Stimulated activated CD4-positive, alpha-beta T cell treated with anti-CD3 and anti-CD28 coated beads, TNF-alpha, amount 100 ng/mL, for 4 hours (primary cell): ENCODE measurements around the gene AKNAD1.
A peak's percentile ranks its signal among the peaks of the same experiment; 100 is the strongest.
"Not testable (repeated sequence)": the region's sequence is repeated elsewhere in the genome, so short reads cannot be mapped to it uniquely, and the experiment has no call there.

Experiments used
- DNase-seq, 3 experiments: peaks; one replicate each; pipeline ENCODE4 v3.0.0-alpha.2; 2020; ENCODE audit warnings: low read depth in 3 of 3

AKNAD1 gene, protein sequence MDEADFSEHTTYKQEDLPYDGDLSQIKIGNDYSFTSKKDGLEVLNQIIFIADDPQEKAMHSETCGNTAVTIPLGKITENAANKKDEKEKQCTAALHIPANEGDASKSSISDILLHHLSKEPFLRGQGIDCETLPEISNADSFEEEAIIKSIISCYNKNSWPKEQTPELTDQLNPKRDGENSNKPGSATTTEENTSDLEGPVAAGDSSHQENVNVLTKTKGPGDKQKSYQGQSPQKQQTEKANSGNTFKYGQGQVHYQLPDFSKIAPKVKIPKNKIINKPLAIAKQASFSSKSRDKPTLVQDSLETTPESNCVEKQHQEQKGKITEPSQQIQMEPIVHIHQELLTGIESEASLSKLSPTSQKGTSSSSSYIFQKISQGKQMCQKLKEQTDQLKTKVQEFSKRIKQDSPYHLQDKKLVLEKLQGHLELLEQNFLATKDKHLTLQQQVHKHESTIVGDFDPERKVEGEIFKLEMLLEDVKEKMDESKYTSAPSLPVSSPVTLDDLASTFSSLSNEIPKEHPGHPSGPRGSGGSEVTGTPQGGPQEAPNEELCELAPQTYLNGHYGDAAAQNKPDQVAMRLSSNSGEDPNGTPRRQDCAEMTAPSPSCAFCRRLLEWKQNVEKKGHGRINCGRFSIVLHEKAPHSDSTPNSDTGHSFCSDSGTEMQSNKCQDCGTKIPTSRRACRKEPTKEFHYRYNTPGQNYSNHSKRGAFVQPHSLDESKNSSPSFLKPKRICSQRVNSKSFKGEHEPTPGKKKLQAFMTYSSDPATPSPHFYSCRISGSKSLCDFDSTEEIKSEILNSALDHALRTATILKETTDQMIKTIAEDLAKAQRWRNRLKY

DNA sequence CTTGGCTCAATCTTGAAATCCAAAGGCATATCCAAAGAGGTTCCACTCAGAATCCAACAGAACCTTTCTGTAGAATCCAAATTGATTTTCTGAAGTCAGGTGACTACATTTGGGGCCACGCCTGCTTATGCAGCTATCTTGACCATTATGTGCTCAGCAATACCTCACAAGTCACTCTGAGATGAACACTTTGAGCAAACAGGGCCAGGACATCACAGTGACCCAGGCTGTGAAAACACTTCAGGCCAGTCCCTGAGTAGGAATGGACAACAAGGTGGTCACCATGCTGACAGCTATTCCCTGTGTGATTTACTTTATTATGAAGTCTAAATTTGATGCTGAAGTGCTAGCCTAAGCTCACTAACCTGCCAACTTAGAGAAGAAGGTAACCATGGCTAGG lies at the start of gene AKNAD1:
AKNAD1 (minus strand) TSS at position 101 of the 400 bp plus-strand sequence. CDS start 4,430 bp downstream, outside the sequence.
- DNase-seq = no peak

DNA sequence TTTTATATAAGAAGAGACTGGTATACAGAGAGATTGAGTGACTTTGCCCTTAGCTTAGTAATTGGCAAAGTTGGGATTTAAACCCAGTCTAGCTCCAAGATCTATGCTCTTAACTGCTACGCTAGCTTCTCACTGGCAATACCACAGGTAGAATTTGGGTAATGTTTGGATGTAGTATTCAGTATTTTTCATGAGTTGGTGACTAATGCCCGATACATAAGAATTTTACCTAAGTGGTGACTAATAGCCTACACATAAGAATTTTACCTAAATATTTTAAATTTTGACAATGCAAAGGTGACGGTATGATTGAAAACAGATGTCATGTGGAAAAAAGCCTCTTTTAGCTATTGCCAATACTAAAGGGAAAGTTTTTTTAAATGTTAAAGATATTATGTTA lies 44.2 kb upstream of the AKNAD1 start:
- no peak for DNase-seq

GRCh38 chr1:108897865-108898720 lies 41.2 kb upstream of the AKNAD1 start:
- DNase-seq = peak in 1 of 3 experiments; percentile 8

DNA sequence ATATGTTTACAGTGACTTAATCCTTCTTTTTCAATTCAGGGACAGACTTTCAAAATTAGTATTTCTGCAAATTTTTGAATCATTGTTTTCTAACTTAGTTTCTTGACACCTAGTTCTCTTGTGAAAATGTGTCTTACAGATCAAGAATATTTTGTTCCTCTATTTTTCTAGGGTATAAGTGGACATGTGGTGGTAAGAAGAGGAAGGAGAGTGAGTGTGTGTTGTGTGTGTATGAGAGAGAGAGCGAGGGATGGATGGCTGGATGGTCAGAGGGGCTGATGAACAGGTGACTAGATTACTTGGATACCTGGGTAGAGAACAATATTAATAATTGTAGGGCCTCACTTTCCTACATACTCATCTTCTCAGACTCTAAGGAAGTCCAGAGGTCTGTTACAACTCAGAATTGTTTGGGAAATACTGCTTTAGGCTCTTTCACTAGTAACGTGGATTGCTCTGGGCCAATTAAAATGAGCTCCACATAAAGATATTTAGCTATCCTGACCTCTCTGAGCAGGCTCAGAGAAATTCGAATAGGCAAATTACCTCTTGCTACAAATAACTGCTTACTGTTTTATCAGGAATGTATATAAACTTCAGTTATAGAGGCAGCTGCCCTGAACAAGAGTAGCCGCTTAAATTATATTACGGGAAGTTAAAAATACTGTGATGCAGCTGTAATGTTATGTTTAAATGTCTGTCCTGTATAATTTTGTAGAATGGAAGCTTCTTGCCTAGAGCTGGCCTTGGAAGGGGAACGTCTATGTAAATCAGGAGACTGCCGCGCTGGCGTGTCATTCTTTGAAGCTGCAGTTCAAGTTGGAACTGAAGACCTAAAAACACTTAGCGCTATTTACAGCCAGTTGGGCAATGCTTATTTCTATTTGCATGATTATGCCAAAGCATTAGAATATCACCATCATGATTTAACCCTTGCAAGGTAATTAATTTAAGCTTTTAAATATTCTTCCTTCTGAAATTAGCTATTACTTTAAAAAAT lies 39.6 kb upstream of the AKNAD1 start:
- no peak for DNase-seq

DNA sequence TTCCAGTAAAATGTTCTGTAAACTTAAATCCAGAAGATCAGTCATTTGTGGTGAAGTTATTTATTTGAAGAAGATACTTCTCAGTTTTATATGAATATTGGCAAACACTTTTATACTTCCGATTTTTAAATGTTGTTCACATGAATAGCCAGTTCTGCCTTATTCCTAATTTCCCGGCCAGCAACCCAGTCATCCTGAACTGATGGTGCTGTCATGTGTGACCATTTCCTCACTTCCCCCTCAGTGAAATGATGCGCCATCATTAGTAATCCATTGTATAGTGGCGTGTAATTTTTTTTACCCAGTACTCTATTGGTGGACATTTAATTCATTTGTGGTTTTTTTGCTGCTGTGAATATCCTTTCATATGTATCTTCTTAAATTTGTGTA lies 36.2 kb upstream of the AKNAD1 start:
- no peak for DNase-seq

DNA sequence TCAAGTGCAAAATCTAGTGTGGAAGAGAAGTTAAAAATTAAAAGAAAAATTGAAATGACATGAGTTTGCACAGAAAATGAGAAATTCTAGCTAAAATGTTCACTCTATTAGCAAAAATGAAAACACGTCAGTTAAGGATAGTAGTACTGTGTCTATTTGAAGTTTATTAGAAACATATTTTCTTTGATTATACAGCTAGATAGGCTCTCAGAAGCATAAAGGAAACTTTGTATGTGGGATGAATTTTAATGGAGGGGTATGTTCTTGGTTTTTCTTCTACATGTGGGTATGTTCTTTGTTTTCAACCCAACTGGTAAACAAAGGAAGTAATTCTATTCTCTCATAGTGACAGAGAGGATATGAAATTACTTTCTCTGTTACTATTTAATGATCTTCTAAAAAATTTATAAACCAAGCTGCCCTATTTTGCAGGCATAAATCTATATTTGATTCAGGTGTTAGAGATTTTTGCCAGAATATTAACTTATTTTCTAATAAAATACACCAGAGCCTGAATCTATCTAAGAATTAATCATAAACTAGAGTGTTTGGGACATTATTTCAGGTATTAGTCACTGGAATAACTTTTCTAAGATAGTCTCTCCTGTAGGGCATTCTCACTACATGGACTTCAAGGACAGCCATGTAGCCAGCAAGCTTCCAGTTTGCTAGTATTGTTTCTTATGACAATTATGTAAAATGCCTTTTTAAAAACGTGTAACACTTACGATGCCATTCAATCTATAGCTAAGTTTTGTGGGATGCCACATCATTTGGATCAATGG lies 35.7 kb upstream of the AKNAD1 start:
- no peak for DNase-seq

DNA sequence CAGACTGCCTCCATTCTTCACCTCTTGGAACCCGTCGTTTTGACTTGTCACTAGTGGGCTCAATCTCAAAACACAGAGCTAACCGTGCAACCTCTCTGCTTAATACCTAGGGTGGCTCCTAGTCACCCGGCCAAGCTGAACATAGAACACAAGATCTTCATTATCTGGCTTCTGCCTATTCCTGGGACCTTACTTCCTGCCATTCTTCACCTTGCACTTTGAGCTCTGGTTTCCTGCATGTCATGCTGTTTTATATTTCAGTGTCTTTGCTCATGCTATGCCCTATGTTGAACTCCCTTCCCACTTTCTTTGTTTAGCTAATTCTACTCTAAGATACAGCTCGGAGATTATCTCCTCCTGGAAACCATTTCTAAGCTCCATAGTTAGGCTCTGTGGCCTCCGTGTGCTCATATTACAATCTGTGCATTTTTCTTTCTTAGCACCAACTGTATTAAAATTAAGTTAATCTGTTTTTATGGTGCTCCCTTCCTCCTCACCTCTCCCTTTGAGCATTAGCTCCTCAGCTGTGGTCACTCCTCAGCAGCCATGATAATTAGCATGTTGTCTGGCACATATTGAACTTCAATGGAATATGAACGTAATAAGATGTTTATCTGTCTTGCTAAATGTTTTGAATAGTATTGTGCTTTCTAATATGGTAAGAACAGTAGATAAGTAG lies 33.0 kb upstream of the AKNAD1 start:
- no peak for DNase-seq

- not testable (repeated sequence) for DNase-seq
Measured at GRCh38 chr1:108889006-108889645, 32.2 kb upstream of the AKNAD1 start.

- DNase-seq = no peak
Measured at GRCh38 chr1:108886292-108886691, 29.4 kb upstream of the AKNAD1 start.

DNA sequence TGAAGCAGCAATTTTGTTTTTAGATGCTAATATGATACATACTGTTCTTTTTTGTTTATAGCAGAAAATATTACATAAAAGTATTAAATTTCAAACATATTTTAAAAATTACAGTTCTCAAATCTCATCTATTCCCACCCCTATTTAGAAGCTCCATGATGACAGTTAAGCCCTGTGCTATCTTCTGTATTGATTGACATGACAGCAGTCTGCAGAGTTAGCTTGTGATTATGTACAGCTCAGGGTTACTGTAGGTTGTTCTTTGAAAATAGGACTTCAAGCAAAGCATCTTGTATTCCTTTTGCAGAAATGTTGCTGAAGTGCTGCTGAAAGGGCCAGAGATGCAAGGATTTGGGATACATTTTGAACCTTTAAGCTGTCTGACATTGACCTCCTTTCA lies 28.1 kb upstream of the AKNAD1 start:
- DNase-seq = no peak

- no peak for DNase-seq
Measured at GRCh38 chr1:108882837-108883236, 25.9 kb upstream of the AKNAD1 start.

DNA sequence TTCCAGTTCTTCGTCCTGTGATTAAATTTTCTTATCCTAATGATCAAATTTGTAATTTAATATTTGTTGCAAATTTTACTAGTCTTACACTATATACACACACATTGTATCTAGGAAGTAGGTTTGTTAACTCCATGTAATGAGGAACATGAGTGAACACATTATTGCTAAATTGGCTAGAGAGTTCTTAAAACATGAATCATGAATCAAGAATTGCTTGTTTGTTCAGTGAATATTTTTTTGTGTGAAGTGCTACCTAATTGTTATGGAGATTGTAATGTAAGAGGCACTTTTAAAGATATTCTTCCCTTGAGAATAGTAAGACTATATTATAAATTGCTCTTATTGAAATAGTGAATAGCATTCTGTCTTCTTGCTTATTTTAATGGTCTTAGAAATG lies 24.5 kb upstream of the AKNAD1 start:
- DNase-seq = no peak

DNA sequence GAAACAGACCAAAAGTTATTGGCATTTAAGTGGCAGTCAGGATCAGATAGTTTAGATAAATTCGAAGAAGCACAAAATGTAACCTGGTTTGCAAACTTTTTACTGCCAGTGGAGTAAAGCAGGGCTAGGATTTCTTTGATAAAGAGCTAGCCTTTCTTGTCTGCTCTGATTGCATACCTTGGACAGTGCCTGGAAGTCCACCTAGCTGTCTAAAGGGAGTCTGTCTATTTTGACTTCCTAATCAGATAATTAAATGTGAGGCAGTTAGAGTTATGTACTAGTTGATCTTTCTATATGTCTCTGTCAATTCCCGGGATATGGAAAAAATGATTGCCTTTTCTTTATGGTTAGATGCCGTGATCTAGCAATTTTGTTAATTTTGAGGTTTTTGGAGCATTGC lies 24.0 kb upstream of the AKNAD1 start:
- DNase-seq = no peak

DNA sequence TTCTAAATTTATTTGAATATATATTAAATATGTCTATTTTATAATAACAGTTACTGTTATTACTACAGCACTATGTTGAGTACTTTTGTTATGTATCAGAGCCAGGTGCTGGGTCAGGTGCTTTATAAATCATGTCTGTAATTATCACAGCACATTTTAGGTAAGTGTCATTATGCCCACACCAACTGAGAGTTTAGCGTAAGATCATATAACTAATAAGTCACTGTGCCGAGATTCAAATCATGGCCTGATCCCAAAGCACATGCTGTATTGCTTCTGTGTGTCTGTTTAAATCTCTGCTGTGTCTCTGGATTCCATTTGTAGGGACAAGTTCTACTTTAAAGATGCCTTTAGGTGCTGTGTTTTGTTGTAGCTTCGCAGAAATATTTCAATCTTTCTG lies 21.8 kb upstream of the AKNAD1 start:
- no peak for DNase-seq

DNA sequence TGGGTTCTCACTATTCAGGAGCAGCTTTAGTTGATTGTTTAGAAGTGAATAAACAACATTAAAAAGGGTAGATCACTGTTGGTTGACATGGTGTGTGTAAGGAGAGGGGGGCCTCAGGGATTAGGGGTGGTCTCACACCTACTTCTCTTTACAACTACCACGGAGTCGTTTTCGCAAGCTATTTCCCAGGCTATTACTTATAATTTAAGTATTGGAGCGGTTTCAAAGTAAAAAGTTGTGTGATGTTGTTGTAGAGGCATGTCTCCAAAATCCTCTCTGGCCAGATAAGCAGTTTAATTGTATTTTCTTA lies 21.2 kb upstream of the AKNAD1 start:
- DNase-seq = no peak

DNA sequence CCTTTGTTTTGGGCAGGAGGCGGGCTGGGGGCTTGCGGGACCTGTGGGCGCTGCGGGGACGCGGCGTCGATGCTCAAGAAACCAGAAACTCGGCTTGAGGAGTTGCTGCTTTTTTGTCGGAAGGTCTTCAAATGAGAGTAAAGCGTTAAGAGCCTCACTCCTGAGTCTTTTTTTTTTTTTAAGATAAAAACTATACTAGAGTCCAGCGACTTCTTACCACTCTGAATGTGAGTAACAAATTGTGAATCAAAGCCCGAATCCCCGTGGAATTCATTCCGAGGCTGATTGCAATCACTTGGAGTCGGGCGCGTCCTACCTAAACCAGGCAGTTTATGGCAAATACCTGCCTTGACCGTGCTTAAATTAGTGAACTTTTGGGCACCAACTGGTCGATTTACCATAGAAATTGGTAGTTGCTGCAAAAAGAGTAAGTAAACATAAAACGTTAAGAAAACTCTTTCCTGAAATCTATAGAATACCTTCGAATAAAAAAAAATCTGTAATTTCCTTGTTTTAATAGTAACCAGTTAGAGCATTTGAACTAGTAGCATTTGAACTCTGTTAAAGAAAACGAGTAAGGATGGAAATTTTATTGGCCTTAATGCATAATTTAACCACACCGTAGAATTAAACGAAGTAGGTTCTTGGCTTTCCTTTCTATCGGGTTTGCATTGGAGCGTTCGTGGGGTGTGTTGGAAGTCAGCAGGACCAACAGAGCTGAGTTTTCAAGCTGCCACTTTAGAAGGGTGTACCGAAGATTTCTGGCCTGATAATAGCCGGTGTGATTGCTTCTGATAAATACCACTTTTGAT lies 20.7 kb upstream of the AKNAD1 start:
- DNase-seq = no peak

GRCh38 chr1:108871050-108871724 lies 14.3 kb upstream of the AKNAD1 start:
- no peak for DNase-seq
